ENCODE data around the gene MYO1B. TPM values are rescaled to one million over a fixed set of nuclear protein-coding genes. Genes with fewer than 3 reads are reported as not detected.
A peak's percentile ranks its signal among the peaks of the same experiment; 100 is the strongest.

Gene MYO1B
- total and polyA plus RNA-seq, 2 experiments from 2014 or later, result 126 to 197 TPM

- no peaks in the 10 kb centered on the region for H3K9me3 ChIP-seq (ENCODE audit: low read depth)
- H3K9ac ChIP-seq, result no peak overlapping the region
- H3K4me1 ChIP-seq (ENCODE audit: insufficient read depth), result peaks cover 35% of the 10 kb centered on the region
- no peaks in the 10 kb centered on the region for H4K20me1 ChIP-seq (ENCODE audit: insufficient read depth)
- in situ Hi-C loops (cut with MboI), result no loop called here
- H3K4me2 ChIP-seq (ENCODE audit: unreplicated experiment), result no peak overlapping the region
- H3K79me2 ChIP-seq (ENCODE audit: insufficient read depth), result peaks cover 59% of the 10 kb centered on the region
- H3K27ac ChIP-seq, result no peak overlapping the region
- H3K4me3 ChIP-seq, result no peak overlapping the region
- no peak for DNase-seq
- 86 to 91% methylated on average over 2 of the region's 2 CpGs for WGBS, 2 experiments (ENCODE audit: low coverage in 1 of 2, low lambda C conversion rate in 2 of 2, missing lambda C conversion rate in 2 of 2)
- peaks cover 47% of the 10 kb centered on the region for H3K36me3 ChIP-seq (ENCODE audit: low read depth)
- TF ChIP-seq EZH2 (IDR thresholded peaks at IDR 0.05; ENCODE audit: insufficient read depth, poor library complexity, severe bottlenecking) (no peak), EZH2phosphoT487 (IDR thresholded peaks at IDR 0.05; ENCODE audit: insufficient read depth, low read depth) (no peak)
- H3F3A ChIP-seq (ENCODE audit: insufficient read depth), result peaks cover 68% of the 10 kb centered on the region; the same call in 1 of the 2 replicates
- no peak overlapping the region for H2AFZ ChIP-seq
- H3K27me3 ChIP-seq (replicated peaks; ENCODE audit: insufficient read depth), result no peaks in the 10 kb centered on the region
- no peaks in the 10 kb centered on the region for H3K9me2 ChIP-seq (ENCODE audit: insufficient read depth)
Observed at GRCh38 chr2:191347154-191347553, 102.0 kb downstream of the MYO1B start.

GRCh38 chr2:191347881-191348280 lies 102.7 kb downstream of the MYO1B start:
- no peaks in the 10 kb centered on the region for H3K9me3 ChIP-seq (ENCODE audit: low read depth)
- TF ChIP-seq EZH2 (IDR thresholded peaks at IDR 0.05; ENCODE audit: insufficient read depth, poor library complexity, severe bottlenecking) (no peak), EZH2phosphoT487 (IDR thresholded peaks at IDR 0.05; ENCODE audit: insufficient read depth, low read depth) (no peak)
- no peak overlapping the region for H3K9ac ChIP-seq
- H3K36me3 ChIP-seq (ENCODE audit: low read depth), result peaks cover 42% of the 10 kb centered on the region
- DNase-seq, result peak; percentile 12
- peaks cover 53% of the 10 kb centered on the region for H3K79me2 ChIP-seq (ENCODE audit: insufficient read depth)
- 80 to 84% methylated on average over 4 of the region's 4 CpGs for WGBS, 2 experiments (ENCODE audit: low coverage in 1 of 2, low lambda C conversion rate in 2 of 2, missing lambda C conversion rate in 2 of 2)
- H3K9me2 ChIP-seq (ENCODE audit: insufficient read depth), result no peaks in the 10 kb centered on the region
- H3K27ac ChIP-seq, result no peak overlapping the region
- no peak overlapping the region for H2AFZ ChIP-seq
- peaks cover 74% of the 10 kb centered on the region for H3F3A ChIP-seq (ENCODE audit: insufficient read depth)
- H4K20me1 ChIP-seq (ENCODE audit: insufficient read depth), result no peaks in the 10 kb centered on the region
- H3K27me3 ChIP-seq (replicated peaks; ENCODE audit: insufficient read depth), result no peaks in the 10 kb centered on the region
- H3K4me1 ChIP-seq (ENCODE audit: insufficient read depth), result peaks cover 42% of the 10 kb centered on the region
- in situ Hi-C loops (cut with MboI), result no loop called here
- H3K4me3 ChIP-seq, result no peak overlapping the region
- no peak overlapping the region for H3K4me2 ChIP-seq (ENCODE audit: unreplicated experiment)

DNA sequence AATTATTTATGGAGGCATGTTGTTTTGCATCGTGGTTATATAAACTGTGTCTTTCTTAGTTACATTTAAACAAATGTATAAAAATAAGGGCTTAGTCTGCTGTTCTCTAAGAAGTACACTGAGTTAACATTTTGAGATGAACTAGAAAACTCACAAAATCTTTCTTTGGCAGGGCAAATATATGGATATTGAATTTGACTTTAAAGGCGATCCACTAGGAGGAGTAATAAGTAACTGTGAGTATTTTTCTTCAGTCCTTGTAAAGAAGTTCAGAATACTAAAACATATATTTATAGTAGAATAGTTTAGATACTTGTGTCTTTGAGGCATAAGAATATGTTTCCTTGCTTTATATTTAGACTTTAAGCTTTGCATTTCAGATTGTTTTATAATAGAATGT lies 104.8 kb downstream of the MYO1B start:
- no peaks in the 10 kb centered on the region for H3K27me3 ChIP-seq (replicated peaks; ENCODE audit: insufficient read depth)
- TF ChIP-seq EZH2phosphoT487 (IDR thresholded peaks at IDR 0.05; ENCODE audit: insufficient read depth, low read depth), result no peak
- no peak for TF ChIP-seq EZH2 (IDR thresholded peaks at IDR 0.05; ENCODE audit: insufficient read depth, poor library complexity, severe bottlenecking)
- no peak overlapping the region for H3K27ac ChIP-seq
- 1 to 10% methylated on average over 2 of the region's 2 CpGs for WGBS, 2 experiments (ENCODE audit: low coverage in 1 of 2, low lambda C conversion rate in 2 of 2, missing lambda C conversion rate in 2 of 2)
- H3K36me3 ChIP-seq (ENCODE audit: low read depth), result peaks cover 43% of the 10 kb centered on the region
- H3K9me3 ChIP-seq (ENCODE audit: low read depth), result no peaks in the 10 kb centered on the region
- H3K9me2 ChIP-seq (ENCODE audit: insufficient read depth), result no peaks in the 10 kb centered on the region
- no peak overlapping the region for H3K4me3 ChIP-seq
- no peak overlapping the region for H3K9ac ChIP-seq
- H3K4me2 ChIP-seq (ENCODE audit: unreplicated experiment), result no peak overlapping the region
- no peaks in the 10 kb centered on the region for H4K20me1 ChIP-seq (ENCODE audit: insufficient read depth)
- H3K79me2 ChIP-seq (ENCODE audit: insufficient read depth), result peaks cover 46% of the 10 kb centered on the region
- no peak for DNase-seq
- H2AFZ ChIP-seq, result no peak overlapping the region
- H3K4me1 ChIP-seq (ENCODE audit: insufficient read depth), result peaks cover 49% of the 10 kb centered on the region
- H3F3A ChIP-seq (ENCODE audit: insufficient read depth), result peaks cover 85% of the 10 kb centered on the region
- in situ Hi-C loops (cut with MboI), result no loop called here

DNA sequence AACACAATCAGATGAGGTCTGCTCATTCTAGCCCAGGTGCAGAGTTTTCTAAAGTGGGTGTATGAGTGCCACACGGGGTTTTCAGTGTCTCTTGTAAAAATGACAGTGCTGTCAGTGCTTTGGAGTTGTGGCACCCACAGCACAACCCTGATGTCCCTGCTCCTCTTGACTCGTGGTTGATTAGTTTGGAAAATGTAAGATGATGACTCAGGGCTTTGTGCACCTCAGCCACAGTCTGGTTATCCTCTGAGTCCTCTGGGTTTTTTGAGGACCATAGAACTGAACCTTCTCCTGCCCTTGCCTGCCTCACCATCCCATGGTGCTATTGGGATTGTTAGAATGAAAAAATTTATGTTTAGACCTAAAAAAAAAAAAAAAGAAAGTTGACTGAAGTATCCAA lies 105.6 kb downstream of the MYO1B start:
- Histone ChIP-seq H3K9me3 (ENCODE audit: low read depth) (no peaks in the 10 kb centered on the region), H3K36me3 (ENCODE audit: low read depth) (peaks cover 52% of the 10 kb centered on the region), H3K27ac (peak overlapping the region; percentile 81; the same call in 1 of the 2 replicates), H4K20me1 (ENCODE audit: insufficient read depth) (no peaks in the 10 kb centered on the region), H3K9ac (no peak overlapping the region), H3K4me2 (ENCODE audit: unreplicated experiment) (peak overlapping the region; percentile 39), H2AFZ (no peak overlapping the region), H3K4me1 (ENCODE audit: insufficient read depth) (peaks cover 47% of the 10 kb centered on the region), H3F3A (ENCODE audit: insufficient read depth) (peaks cover 82% of the 10 kb centered on the region), H3K27me3 (replicated peaks; ENCODE audit: insufficient read depth) (no peaks in the 10 kb centered on the region), H3K4me3 (no peak overlapping the region), H3K79me2 (ENCODE audit: insufficient read depth) (peaks cover 50% of the 10 kb centered on the region), H3K9me2 (ENCODE audit: insufficient read depth) (no peaks in the 10 kb centered on the region)
- 40 to 50% methylated on average over 2 of the region's 2 CpGs for WGBS, 2 experiments (ENCODE audit: low coverage in 1 of 2, low lambda C conversion rate in 2 of 2, missing lambda C conversion rate in 2 of 2)
- peak; percentile 66 for DNase-seq
- TF ChIP-seq EZH2 (IDR thresholded peaks at IDR 0.05; ENCODE audit: insufficient read depth, poor library complexity, severe bottlenecking), result no peak
- TF ChIP-seq EZH2phosphoT487 (IDR thresholded peaks at IDR 0.05; ENCODE audit: insufficient read depth, low read depth), result no peak
- in situ Hi-C loops (cut with MboI), result no loop called here

DNA sequence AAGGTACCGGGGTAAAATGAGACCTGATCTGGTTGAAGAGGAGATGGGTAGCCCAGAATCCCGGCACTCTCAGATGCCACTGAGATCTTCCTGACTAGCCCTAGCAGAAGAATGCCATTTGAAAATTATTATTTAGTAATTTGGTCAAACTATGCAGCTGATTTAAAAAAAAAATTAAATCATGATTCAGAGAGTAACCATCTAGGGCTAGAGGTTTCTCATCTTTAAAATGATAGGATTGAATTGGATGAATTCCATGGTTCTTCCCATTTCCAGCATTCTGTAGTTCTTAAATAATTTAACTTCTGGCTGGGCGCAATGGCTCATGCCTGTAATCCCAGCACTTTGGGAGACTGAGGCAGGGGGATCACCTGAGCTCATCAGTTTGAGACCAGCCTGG lies 106.1 kb downstream of the MYO1B start:
- no peaks in the 10 kb centered on the region for H3K9me3 ChIP-seq (ENCODE audit: low read depth)
- H3K36me3 ChIP-seq (ENCODE audit: low read depth), result peaks cover 52% of the 10 kb centered on the region
- H3K4me1 ChIP-seq (ENCODE audit: insufficient read depth), result peaks cover 43% of the 10 kb centered on the region
- TF ChIP-seq EZH2 (IDR thresholded peaks at IDR 0.05; ENCODE audit: insufficient read depth, poor library complexity, severe bottlenecking) (no peak), EZH2phosphoT487 (IDR thresholded peaks at IDR 0.05; ENCODE audit: insufficient read depth, low read depth) (no peak)
- no peaks in the 10 kb centered on the region for H3K27me3 ChIP-seq (replicated peaks; ENCODE audit: insufficient read depth)
- H3K4me3 ChIP-seq, result no peak overlapping the region
- H3K9me2 ChIP-seq (ENCODE audit: insufficient read depth), result no peaks in the 10 kb centered on the region
- H3K4me2 ChIP-seq (ENCODE audit: unreplicated experiment), result peak overlapping the region; percentile 39
- 95 to 98% methylated on average over 3 of the region's 3 CpGs for WGBS, 2 experiments (ENCODE audit: low coverage in 1 of 2, low lambda C conversion rate in 2 of 2, missing lambda C conversion rate in 2 of 2)
- H3K79me2 ChIP-seq (ENCODE audit: insufficient read depth), result peaks cover 55% of the 10 kb centered on the region
- H2AFZ ChIP-seq, result no peak overlapping the region
- H3K9ac ChIP-seq, result no peak overlapping the region
- peak overlapping the region; percentile 81 for H3K27ac ChIP-seq
- no peaks in the 10 kb centered on the region for H4K20me1 ChIP-seq (ENCODE audit: insufficient read depth)
- in situ Hi-C loops (cut with MboI), result no loop called here
- peaks cover 77% of the 10 kb centered on the region for H3F3A ChIP-seq (ENCODE audit: insufficient read depth)
- DNase-seq, result peak; percentile 55

All from GM23248 (cell line).